ENCODE results near the gene USP33. TPM values are rescaled to one million over a fixed set of nuclear protein-coding genes. Genes with fewer than 3 reads are reported as not detected.

The USP33 gene
- total RNA-seq, 1 donor from 2014 or later: 58.4 TPM

DNA sequence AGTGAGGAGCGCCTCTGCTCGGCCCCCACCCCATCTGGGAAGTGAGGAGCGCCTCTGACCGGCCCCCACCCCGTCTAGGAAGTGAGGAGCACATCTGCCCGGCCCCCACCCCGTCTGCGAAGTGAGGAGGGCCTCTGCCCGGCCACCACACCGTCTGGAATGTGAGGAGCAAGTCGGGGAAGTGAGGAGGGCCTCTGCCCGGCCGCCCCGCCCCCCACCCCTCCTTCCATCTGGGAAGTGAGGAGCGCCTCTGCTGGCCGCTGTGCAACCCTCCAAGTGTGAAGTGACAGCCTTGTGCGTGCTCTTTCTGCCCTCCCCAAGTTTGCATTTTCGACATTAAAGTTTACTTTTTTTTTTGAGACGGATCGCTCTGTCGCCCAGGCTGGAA is 72.1 kb downstream of the USP33 start:
- intact Hi-C loops (cut with micrococcal nuclease): loop anchor here (10.0 kb wide), 1 partner anchor 1613 kb away; the partner anchor contains the start of gene ST6GALNAC3
- H3K27ac Mint-ChIP-seq: no peak overlapping the region
- ChIA-PET CTCF (no interaction called here), POLR2A (no interaction called here)
- DNase-seq (no peak), ATAC-seq (ENCODE audit: low read depth) (no peak)
- H3K4me1 Mint-ChIP-seq: peaks cover 12% of the 10 kb centered on the region
- TF ChIP-seq, protein P1, sequence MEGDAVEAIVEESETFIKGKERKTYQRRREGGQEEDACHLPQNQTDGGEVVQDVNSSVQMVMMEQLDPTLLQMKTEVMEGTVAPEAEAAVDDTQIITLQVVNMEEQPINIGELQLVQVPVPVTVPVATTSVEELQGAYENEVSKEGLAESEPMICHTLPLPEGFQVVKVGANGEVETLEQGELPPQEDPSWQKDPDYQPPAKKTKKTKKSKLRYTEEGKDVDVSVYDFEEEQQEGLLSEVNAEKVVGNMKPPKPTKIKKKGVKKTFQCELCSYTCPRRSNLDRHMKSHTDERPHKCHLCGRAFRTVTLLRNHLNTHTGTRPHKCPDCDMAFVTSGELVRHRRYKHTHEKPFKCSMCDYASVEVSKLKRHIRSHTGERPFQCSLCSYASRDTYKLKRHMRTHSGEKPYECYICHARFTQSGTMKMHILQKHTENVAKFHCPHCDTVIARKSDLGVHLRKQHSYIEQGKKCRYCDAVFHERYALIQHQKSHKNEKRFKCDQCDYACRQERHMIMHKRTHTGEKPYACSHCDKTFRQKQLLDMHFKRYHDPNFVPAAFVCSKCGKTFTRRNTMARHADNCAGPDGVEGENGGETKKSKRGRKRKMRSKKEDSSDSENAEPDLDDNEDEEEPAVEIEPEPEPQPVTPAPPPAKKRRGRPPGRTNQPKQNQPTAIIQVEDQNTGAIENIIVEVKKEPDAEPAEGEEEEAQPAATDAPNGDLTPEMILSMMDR (IDR thresholded peaks at IDR 0.05): no peak
- peaks cover 12% of the 10 kb centered on the region for H3K36me3 Mint-ChIP-seq (ENCODE audit: low read depth)
- H3K9me3 Mint-ChIP-seq: no peaks in the 10 kb centered on the region
- H3K27me3 Mint-ChIP-seq: no peaks in the 10 kb centered on the region
- peak overlapping the region; percentile 69 for H3K4me3 Mint-ChIP-seq

DNA sequence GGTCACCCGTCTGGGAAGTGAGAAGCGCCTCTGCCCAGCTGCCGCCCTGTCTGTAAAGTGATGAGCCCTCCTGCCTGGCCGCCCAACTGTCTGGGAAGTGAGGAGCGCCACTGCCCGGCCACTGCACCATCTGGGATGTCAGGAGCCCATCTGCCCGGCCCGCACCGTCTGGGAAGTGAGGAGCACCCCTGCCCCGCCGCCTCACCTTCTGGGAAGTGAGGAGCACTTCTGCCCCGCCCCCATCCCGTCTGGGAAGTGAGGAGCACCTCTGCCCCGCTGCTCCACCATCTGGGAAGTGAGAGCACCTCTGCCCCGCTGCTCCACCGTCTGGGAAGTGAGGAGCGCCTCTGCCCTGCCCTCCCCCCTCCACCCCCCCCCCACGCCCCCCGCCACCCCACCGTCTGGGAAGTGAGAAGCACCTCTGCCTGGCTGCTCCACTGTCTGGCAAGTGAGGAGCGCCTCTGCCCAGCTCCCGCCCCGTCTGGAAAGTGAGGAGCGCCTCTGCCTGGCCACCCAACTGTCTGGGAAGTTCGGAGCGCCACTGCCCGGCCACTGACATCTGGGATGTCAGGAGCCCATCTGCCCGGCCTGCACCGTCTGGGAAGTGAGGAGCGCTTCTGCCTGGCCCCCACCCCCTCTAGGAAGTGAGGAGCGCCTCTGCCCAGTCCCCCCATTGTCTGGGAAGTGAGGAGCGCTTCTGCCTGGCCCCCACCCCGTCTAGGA is 72.7 kb downstream of the USP33 start:
- Mint-ChIP-seq H3K27ac (no peak overlapping the region), H3K4me1 (peaks cover 18% of the 10 kb centered on the region), H3K9me3 (no peaks in the 10 kb centered on the region), H3K4me3 (no peak overlapping the region), H3K36me3 (ENCODE audit: low read depth) (peaks cover 15% of the 10 kb centered on the region), H3K27me3 (no peaks in the 10 kb centered on the region)
- no peak for DNase-seq
- intact Hi-C loops (cut with micrococcal nuclease): loop anchor here (10.0 kb wide), 1 partner anchor 1612 kb away; the partner anchor contains the start of gene ST6GALNAC3
- no peak for ATAC-seq (ENCODE audit: low read depth)
- CTCF ChIA-PET: no interaction called here
- TF ChIP-seq, protein P1 (IDR thresholded peaks at IDR 0.05): no peak
- POLR2A ChIA-PET: no interaction called here

DNA sequence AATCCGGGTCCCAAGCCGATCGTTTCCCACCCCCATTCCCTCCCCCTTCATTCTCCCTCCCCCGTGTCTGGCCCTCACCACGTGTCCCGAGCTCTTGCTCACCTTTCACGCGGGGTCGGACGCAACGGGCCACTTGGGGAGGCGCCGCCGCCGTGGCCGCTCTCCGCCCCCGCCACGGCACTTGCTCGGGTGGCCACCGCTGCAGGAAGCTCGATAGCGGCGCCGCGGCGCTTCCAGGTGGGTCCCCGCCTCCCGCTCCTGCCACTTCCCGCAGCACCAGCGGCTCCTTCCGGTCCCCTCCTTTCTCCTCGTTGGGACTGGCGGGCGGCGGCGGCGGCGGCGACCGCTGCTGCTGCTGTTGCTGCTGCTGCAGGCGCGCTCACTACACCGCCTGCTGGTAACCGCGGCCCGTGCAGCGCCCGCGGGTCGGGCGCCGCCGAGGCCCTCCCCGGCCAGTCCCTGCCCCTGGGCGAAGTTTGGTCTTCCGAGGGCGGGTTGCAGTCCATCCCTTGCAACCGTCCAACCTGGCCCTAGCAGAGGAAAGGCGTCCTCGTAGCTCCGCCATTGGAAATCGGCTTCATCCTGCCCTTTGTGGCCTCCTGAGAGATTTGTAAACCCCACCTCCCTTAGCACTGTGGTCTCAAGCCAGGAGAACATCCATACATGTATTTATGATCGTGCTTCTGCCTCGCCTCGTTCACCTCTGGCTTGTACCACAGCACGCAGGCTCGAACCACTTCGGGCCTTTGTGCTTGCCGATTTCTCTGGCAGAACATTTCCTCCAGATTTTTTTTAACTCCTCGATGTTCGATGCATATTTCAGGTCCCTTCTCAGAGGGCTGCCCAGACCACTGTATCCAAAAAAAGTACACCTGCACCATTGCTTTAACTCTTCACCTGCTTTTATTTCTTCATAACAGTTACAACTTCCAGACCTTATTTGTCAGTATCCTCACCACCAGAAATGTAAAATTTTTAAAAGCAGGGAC is 76.2 kb downstream of the USP33 start:
- ChIA-PET POLR2A (interaction anchor here (0.5 to 2.8 kb wide), 23 partner anchors 9 to 1898 kb away, joined by 3 to 33 read pairs (median 5); partner anchors contain the start of genes DNAJB4, FUBP1, MIGA1 and PIGK), CTCF (interaction anchor here (1.7 kb wide), 1 partner anchor 28 kb away, joined by 4 read pairs; no protein-coding TSS in a partner anchor)
- DNase-seq (peak; percentile 90), ATAC-seq (ENCODE audit: low read depth) (peak; percentile 79)
- H3K4me3 Mint-ChIP-seq: peak overlapping the region; percentile 91
- peak overlapping the region; percentile 96 for H3K27ac Mint-ChIP-seq
- intact Hi-C loops (cut with micrococcal nuclease): loop anchor here (1.0 to 10.0 kb wide), 11 partner anchors 96 to 1959 kb away; partner anchors contain the start of genes ACADM, DNAJB4, FUBP1 and MIGA1
- H3K27me3 Mint-ChIP-seq: no peaks in the 10 kb centered on the region
- TF ChIP-seq, protein P1 (IDR thresholded peaks at IDR 0.05): peak; percentile 71
- H3K9me3 Mint-ChIP-seq: no peaks in the 10 kb centered on the region
- H3K36me3 Mint-ChIP-seq (ENCODE audit: low read depth): peaks cover 15% of the 10 kb centered on the region
- H3K4me1 Mint-ChIP-seq: peaks cover 39% of the 10 kb centered on the region

DNA sequence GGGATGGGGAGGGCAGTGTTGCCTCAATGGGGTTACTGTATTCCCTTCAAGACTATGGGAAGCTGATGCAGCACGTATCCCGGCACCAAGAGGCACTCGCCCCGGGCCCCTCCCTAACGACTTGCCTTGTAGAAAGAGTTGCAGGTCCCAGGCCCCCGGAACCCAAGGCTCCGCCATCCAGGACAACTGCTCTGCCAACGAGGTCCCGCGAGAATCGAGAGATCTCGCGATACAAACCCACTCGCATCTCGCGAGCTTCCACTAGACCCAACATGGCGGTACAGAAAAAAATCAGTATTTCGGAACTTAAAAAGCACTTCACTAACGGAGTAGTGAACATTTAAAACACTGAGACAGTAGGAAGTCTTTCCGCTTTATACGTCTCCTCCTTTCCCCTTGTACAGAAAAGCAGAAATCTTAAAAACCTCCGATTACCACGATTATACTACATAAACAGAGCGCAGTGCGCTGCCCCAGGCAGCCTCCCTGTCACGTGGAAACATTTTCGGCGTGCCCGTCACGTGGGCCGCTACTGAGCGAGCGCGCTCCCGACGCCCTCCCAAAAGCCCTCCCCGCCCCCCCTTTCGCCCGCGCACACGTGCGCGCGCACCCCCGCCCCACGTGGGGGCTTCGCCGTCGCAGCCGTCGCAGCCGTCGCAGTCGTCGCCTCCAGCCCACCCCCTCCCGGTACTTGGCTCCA is 77.0 kb downstream of the USP33 start, which contains the start of gene ZZZ3:
TSS of gene ZZZ3 (minus strand) at position 199 of the 700 bp plus-strand sequence. CDS start 49,304 bp downstream, outside the sequence.
- Mint-ChIP-seq H3K27ac (peak within 1 kb of the TSS; percentile 96), H3K36me3 (ENCODE audit: low read depth) (peaks cover 17% of the 10 kb centered on the region), H3K27me3 (no peaks in the 10 kb centered on the region), H3K4me3 (peak within 1 kb of the TSS; percentile 91), H3K4me1 (peaks cover 46% of the 10 kb centered on the region), H3K9me3 (no peaks in the 10 kb centered on the region)
- ChIA-PET CTCF (interaction anchor here (1.7 kb wide), 1 partner anchor 27 kb away, joined by 4 read pairs; no protein-coding TSS in a partner anchor), POLR2A (interaction anchor here (0.5 to 2.8 kb wide), 22 partner anchors 8 to 1897 kb away, joined by 3 to 33 read pairs (median 5); partner anchors contain the start of genes DNAJB4, FUBP1, MIGA1 and PIGK)
- intact Hi-C loops (cut with micrococcal nuclease): loop anchor here (1.0 to 10.0 kb wide), 13 partner anchors 77 to 1958 kb away; partner anchors contain the start of genes ACADM, DNAJB4, FUBP1 and MIGA1
- ATAC-seq (ENCODE audit: low read depth) (peak; percentile 68), DNase-seq (peak; percentile 82)
- TF ChIP-seq, protein P1 (IDR thresholded peaks at IDR 0.05): no peak

Measured in activated B cell treated with CpG ODN at 0.5 μM for 24 hours (primary cell).